GM23338 (cell line): ENCODE data around the gene TMEM185B. TPM values are rescaled to one million over a fixed set of nuclear protein-coding genes. Genes with fewer than 3 reads are reported as not detected.

Experiments used
- ATAC-seq: fragments of 200-7000 bp; cut with Tn5 transposase; 3 replicates; pipeline ENCODE4 v1.9.1; 2020
- DNase-seq: peaks from one replicate; pipeline ENCODE4 v3.0.0-alpha.2; 2015; ENCODE audit warnings: low spot score
- H2AFZ ChIP-seq: fragments of 200-600 bp; sonication (generic); 2 replicates; pipeline ENCODE4 v1.8.0; 2016; ENCODE audit warnings: antibody characterized with exemption, mild to moderate bottlenecking, moderate library complexity
- H3F3A ChIP-seq: fragments of 200-600 bp; sonication (generic); replicated peaks from 2 replicates; pipeline ENCODE4 v1.8.0; 2017; ENCODE audit warnings: antibody characterized with exemption, mixed run types, low read depth
- H3K27ac ChIP-seq: fragments of 200-600 bp; sonication (generic); 2 replicates; pipeline ENCODE4 v1.6.1; 2016; ENCODE audit warnings: low read depth
- H3K27me3 ChIP-seq: fragments of 200-600 bp; sonication (generic); 2 replicates; pipeline ENCODE4 v1.8.0; 2016; ENCODE audit warnings: mild to moderate bottlenecking, mixed run types, moderate library complexity; ENCODE audit not compliant: insufficient read depth
- H3K36me3 ChIP-seq: fragments of 200-600 bp; sonication (generic); 2 replicates; pipeline ENCODE4 v1.8.0; 2016; ENCODE audit warnings: mild to moderate bottlenecking; ENCODE audit not compliant: insufficient read depth
- H3K4me1 ChIP-seq: fragments of 200-600 bp; sonication (generic); 2 replicates; pipeline ENCODE4 v1.8.0; 2016; ENCODE audit warnings: mild to moderate bottlenecking, moderate library complexity; ENCODE audit not compliant: insufficient read depth
- H3K4me2 ChIP-seq: fragments of 200-600 bp; sonication (generic); 2 replicates; pipeline ENCODE4 v1.7.1; 2017; ENCODE audit warnings: mixed run types
- H3K4me3 ChIP-seq: fragments of 200-600 bp; sonication (generic); 2 replicates; pipeline ENCODE4 v1.6.1; 2016; ENCODE audit warnings: mixed run types
- H3K79me2 ChIP-seq: fragments of 200-600 bp; sonication (generic); replicated peaks from 2 replicates; pipeline ENCODE4 v1.8.0; 2017; ENCODE audit warnings: mild to moderate bottlenecking; ENCODE audit not compliant: insufficient read depth
- H3K9me2 ChIP-seq: fragments of 200-600 bp; sonication (generic); 2 replicates; pipeline ENCODE4 v1.8.0; 2017; ENCODE audit not compliant: insufficient read depth
- H4K20me1 ChIP-seq: fragments of 200-600 bp; sonication (generic); replicated peaks from 2 replicates; pipeline ENCODE4 v1.8.0; 2017; ENCODE audit warnings: mild to moderate bottlenecking; ENCODE audit not compliant: insufficient read depth
- H3K27ac Mint-ChIP-seq: 2 replicates; pipeline ENCODE4 v1.8.0; 2020; ENCODE audit warnings: inconsistent platforms, mild to moderate bottlenecking, moderate library complexity, mixed read lengths
- H3K27me3 Mint-ChIP-seq: 3 replicates; pipeline ENCODE4 v1.8.0; 2022; ENCODE audit warnings: low read depth, mild to moderate bottlenecking, moderate library complexity, mixed read lengths, inconsistent platforms; ENCODE audit not compliant: insufficient read depth, poor library complexity
- H3K36me3 Mint-ChIP-seq: 3 replicates; pipeline ENCODE4 v1.8.0; 2021; ENCODE audit warnings: low read depth, mild to moderate bottlenecking, inconsistent platforms, moderate library complexity, mixed read lengths
- H3K4me1 Mint-ChIP-seq: 3 replicates; pipeline ENCODE4 v1.8.0; 2020; ENCODE audit warnings: mild to moderate bottlenecking, inconsistent platforms, mixed read lengths
- H3K4me3 Mint-ChIP-seq: 3 replicates; pipeline ENCODE4 v1.8.0; 2021; ENCODE audit warnings: moderate library complexity, mild to moderate bottlenecking, inconsistent platforms, mixed read lengths
- H3K9me3 Mint-ChIP-seq: 3 replicates; pipeline ENCODE4 v1.8.0; 2020; ENCODE audit warnings: moderate library complexity, mild to moderate bottlenecking, inconsistent platforms, mixed read lengths
- CREB1 ChIP-seq: fragments of 250-450 bp; sonication (Bioruptor Pico); IDR thresholded peaks from 2 replicates; pipeline ENCODE4 v1.5.0; 2020; ENCODE audit warnings: low read depth, mild to moderate bottlenecking, moderate library complexity
- CTCF ChIP-seq, 2 experiments: fragments of 200-600 bp in 1 of 2; sonication (generic) in 1 of 2; conservative IDR thresholded peaks; 2 replicates each; pipeline versions ENCODE4 v1.5.1 to v1.6.1; 2016 to 2017; ENCODE audit warnings: antibody characterized with exemption in 2 of 2, low read depth in 2 of 2, mild to moderate bottlenecking in 2 of 2, moderate library complexity in 1 of 2
- EZH2 ChIP-seq: fragments of 200-600 bp; sonication (generic); IDR thresholded peaks from one replicate; pipeline ENCODE4 v1.8.0; 2017; ENCODE audit warnings: antibody characterized with exemption, mild to moderate bottlenecking, low read depth; ENCODE audit not compliant: unreplicated experiment
- EZH2phosphoT487 ChIP-seq: fragments of 200-600 bp; sonication (generic); IDR thresholded peaks from one replicate; pipeline ENCODE4 v1.8.1; 2018; ENCODE audit warnings: antibody characterized with exemption; ENCODE audit not compliant: unreplicated experiment
- NANOG ChIP-seq: IDR thresholded peaks from 2 replicates; pipeline ENCODE4 v1.6.1; 2016; ENCODE audit warnings: antibody characterized with exemption, borderline replicate concordance
- REST ChIP-seq: IDR thresholded peaks from one replicate; pipeline ENCODE4 v1.6.1; 2018; ENCODE audit warnings: antibody characterized with exemption; ENCODE audit not compliant: unreplicated experiment
- ZNF331 ChIP-seq: fragments of 250-450 bp; sonication (Bioruptor Pico); IDR thresholded peaks from 2 replicates; pipeline ENCODE4 v1.5.0; 2020; ENCODE audit warnings: low read depth, mild to moderate bottlenecking, moderate library complexity
- polyA plus RNA-seq: library from polyadenylated mRNA; unstranded; fragments of >200 nt; fragmentation: Nextera tagmentation; extraction: Ambion mirVana; gene quantifications from 2 replicates; pipeline ENCODE4 v1.2.1, GENCODE V29; 2016
- total RNA-seq: library from RNA; depleted of rRNA; stranded (reverse); fragments of >200 nt; shearing (Covaris generic); gene quantifications from 2 replicates; pipeline ENCODE4 v1.2.3, GENCODE V29; 2014

The TMEM185B gene
- total and polyA plus RNA-seq, 2 experiments from 2014 or later = 3.9 to 24.4 TPM

GRCh38 chr2:120221616-120222015 is 1.6 kb downstream of the TMEM185B start (continued):
- TF ChIP-seq REST (no peak), EZH2phosphoT487 (no peak), NANOG (no peak), CTCF (conservative IDR thresholded peaks at IDR 0.05; ENCODE audit: low read depth in 2 of 2) (no peak), ZNF331 (CRISPR knock-in tag) (no peak), CREB1 (CRISPR knock-in tag) (no peak)

GRCh38 chr2:120220756-120221155 is 2.4 kb downstream of the TMEM185B start:
- Mint-ChIP-seq H3K36me3 (peaks cover 20% of the 10 kb centered on the region), H3K4me3 (no peak overlapping the region), H3K9me3 (peaks cover 13% of the 10 kb centered on the region), H3K27me3 (peaks cover 36% of the 10 kb centered on the region), H3K27ac (no peak overlapping the region), H3K4me1 (peaks cover 18% of the 10 kb centered on the region)
- Histone ChIP-seq H3F3A (no peaks in the 10 kb centered on the region), H3K4me3 (no peak overlapping the region), H3K27ac (no peak overlapping the region), H3K9me2 (peaks cover 6% of the 10 kb centered on the region; the same call in 1 of the 2 replicates), H3K36me3 (no peaks in the 10 kb centered on the region; the same call in 1 of the 2 replicates), H4K20me1 (peaks cover 16% of the 10 kb centered on the region; the same call in 1 of the 2 replicates), H2AFZ (no peak overlapping the region), H3K27me3 (peaks cover 29% of the 10 kb centered on the region), H3K4me1 (no peaks in the 10 kb centered on the region; the same call in 1 of the 2 replicates), H3K79me2 (peaks cover 14% of the 10 kb centered on the region), H3K4me2 (no peak overlapping the region)
- ATAC-seq (no peak), DNase-seq (no peak)
- TF ChIP-seq CTCF (conservative IDR thresholded peaks at IDR 0.05; ENCODE audit: low read depth in 2 of 2) (no peak), EZH2 (no peak)
